Suppressor macrophage (primary cell): ENCODE measurements around the gene SEMA4C.

Source experiments
- DNase-seq, 4 experiments: peaks; one replicate each; pipeline ENCODE4 v3.0.0-alpha.2; 2020 to 2022

SEMA4C gene

DNA sequence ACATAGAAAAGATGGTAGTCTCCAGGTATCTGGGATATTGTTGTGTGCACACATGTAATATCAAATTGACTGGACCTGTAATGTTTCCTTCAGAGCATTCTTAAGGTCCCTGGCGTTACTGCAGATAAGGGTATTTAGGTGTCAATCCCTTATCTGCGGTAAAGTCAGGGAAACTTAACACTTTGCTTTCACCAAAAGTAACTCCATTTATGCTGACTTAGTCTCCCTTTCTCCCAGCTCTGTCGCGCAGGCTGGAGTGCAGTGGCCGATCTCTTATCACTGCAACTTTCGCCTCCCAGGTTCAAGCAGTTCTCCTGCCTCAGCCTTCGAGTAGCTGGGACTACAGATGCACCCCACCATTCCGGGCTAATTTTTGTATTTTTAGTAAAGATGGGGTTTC is 52.0 kb downstream of the SEMA4C start:
- DNase-seq = no peak

DNA sequence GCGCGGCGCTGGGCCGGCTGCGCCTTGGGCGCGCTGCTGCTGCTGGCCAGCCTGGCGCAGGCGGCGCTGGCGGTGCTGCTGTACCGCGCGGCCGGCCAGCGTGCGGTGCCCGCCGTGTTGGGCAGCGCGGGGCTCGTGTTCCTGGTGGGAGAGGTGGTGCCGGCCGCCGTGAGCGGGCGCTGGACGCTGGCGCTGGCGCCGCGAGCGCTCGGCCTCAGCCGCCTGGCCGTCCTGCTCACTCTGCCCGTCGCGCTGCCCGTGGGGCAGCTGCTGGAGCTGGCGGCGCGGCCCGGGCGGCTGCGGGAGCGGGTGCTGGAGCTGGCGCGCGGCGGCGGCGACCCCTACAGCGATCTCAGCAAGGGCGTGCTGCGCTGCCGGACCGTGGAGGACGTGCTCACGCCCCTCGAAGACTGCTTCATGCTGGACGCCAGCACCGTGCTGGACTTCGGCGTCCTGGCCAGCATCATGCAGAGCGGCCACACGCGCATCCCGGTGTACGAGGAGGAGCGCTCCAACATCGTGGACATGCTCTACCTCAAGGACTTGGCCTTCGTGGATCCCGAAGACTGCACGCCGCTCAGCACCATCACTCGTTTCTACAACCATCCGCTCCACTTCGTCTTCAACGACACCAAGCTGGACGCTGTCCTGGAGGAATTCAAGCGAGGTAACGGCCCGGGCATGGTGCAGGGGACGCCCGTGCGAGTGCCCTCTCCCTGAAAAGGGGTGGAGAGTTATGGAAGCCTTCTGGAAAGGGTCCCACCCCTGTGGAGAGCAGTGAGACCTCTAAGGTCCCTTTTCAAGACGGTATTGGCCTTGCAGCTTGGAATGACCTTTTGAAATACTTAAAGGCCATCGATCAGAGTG is 52.8 kb downstream of the SEMA4C start:
- peak in 2 of 4 experiments; percentile 4 to 85 for DNase-seq

DNA sequence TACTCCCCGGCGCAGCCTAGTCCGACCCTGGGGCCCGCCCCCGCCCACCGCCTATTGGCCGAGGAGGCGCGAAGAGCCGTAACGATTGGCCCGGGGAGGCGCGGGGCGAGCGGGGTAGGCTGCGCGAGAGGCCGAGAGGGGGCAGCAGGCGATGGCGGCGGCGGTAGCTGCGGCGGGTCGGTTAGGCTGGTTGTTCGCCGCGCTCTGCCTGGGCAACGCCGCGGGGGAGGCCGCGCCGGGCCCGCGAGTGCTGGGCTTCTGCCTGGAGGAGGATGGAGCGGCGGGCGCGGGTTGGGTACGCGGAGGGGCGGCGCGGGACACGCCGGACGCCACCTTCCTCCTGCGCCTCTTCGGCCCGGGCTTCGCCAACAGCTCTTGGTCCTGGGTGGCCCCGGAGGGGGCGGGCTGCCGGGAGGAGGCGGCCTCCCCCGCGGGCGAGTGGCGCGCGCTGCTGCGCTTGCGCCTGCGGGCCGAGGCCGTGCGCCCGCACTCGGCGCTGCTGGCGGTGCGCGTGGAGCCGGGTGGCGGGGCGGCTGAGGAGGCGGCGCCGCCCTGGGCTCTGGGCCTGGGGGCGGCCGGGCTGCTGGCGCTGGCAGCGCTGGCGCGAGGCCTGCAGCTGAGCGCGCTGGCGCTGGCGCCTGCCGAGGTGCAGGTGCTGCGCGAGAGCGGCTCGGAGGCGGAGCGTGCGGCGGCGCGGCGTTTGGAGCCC is 53.6 kb downstream of the SEMA4C start, which contains the start of gene CNNM3:
Gene CNNM3, plus strand, starts transcription at position 142 of the 709 bp plus-strand sequence. Its CDS starts 10 bp downstream, at position 152.
- DNase-seq = peak; percentile 95 to 99 (median 96)

DNA sequence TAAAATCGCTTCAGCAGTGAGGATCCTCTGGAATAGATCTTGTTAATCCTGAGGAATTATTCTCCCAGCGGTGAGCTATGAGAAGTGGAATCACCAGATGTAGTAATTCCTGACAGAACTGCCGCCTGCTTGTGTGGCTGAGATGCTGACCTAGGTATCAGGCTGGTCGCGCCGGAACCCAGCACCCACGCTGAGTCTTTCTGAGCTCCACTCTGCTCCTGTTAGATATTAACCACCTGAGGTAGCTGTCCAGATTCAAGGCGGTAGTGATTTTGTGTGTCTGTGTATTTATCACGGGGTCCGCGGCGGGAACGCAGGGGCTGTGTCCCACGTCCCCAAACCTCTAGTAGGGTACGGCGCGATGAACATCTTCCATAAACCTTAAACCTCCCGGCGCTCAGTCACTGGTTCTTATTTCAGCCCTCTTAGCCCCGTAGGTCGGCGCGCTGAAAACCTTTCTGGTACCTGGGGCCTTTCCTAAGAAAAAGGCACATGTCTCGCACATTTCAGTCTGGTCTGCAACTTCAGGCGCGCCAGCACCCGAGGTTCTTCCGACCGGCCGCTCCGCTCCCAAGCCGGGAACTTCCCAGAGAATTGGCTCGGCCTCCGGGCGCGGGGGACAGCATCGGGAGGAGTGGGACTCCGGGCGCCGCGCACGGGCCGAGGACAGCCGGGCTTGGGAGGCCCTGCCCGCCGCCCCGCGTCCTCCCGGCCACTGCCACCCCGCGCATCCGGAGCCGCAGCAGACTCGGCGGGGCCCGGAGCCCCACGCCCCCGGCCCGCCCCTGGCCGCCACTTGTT is 54.4 kb downstream of the SEMA4C start:
- DNase-seq = peak; percentile 5 to 37 (median 28)

DNA sequence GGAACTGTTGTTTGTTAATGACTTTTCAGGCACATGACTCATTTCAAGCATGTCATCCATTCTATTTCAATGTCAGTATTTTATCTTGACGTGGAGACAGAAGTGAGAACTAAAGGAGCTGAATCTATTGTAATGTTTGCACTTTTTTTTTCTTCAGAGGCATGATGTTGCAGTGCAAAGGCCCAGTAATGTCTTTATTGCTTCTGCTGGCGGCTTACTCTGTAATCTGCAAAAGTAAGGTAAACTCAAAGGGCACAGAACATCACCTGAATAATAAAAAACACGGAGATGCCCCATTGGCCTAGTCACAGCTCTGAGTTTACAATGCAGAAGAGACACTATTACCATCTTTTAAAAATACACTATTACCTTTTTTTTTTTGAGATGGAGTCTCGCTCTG is 56.2 kb downstream of the SEMA4C start:
- no peak for DNase-seq

DNA sequence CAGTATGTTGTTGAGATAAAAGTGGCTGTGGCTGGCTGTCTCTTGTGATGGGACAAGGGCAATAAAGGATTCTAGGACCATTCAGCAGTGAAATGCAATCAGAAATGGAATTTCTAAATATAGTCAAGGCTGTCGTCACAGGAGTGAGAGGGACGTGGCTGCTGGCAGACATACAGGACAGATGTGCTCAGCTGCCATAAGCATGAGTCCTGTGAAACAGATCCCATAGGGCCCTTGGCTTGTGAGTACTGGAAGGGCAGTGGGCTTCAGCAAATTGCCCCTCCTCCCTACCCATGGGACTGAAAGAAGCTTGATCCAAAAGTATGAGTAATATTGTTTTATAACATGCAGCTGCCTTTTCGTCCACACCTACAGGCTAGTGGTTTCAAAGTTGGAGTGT is 58.0 kb downstream of the SEMA4C start:
- no peak for DNase-seq

DNA sequence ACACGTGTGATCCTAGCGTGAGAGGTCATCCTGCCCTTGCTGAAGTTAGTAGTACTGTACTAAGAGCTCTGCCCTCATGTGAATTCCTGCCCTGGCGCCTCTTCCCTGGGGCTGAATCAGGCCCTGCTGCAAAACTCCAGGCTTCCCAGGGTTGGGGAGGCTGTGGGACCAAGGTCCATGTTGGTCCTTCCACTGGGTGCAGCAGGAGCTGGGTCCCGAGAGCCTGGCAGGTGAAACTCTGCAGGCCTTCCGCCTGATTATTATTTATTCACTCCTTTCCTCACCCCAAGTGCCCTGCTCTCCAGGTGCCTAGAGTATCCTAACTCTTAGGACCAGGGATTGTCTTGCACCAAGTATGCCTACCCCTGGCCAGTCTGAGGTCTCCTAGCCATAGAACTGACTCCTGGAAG is 59.1 kb downstream of the SEMA4C start:
- no peak for DNase-seq

DNA sequence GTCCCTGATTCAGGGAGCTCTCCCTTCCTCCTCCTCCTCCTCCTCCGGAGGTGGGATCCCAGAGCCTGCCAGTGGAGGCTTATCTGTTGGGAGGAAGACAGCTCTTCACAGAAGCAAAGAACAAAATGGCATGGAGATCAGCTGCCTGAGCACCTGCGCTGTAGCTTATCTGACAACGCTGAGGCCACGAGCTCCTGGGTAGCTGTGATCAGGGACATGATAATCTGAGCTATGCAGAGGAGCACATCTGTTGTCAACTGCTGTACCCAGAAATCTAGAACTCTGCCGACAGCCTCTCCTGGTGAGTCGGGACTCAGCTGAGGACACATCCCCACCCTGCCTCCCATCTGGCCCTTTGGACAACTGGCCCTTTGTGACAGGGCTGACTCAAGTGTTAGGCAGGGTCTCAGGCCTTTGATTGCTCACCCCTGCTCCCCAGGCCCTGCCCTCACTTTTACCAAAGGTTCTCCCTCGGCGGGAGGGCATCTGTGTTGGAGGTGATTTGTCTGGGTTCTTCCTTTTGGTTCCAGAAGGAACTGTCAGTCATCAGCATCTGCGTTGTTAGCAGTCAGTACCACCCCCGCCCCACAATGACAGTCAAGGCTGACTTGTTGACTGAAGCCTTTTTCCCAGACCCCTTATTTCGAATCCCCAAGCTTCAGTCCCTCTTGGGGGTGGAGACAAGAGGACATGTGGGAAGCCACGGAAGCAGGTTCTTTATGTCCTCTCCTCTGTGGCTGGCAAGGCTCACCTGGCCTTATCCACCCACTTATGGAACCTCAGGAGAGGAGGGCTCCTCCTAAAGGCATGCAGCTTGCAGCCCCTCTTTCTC is 59.7 kb downstream of the SEMA4C start:
- no peak for DNase-seq
